BJ (cell line): ENCODE results near the gene STK32B. TPM values are rescaled to one million over a fixed set of nuclear protein-coding genes. Genes with fewer than 3 reads are reported as not detected.

ENCODE experiments used
- CTCF ChIA-PET: fragments of 350-600 bp; formaldehyde crosslinking; extraction: SDS; loops from one replicate; lab custom pipeline; 2021; ENCODE audit warnings: antibody characterized with exemption, inconsistent platforms; lab: Yijun Ruan, JAX
- POLR2A ChIA-PET: fragments of 300-600 bp; sonication (Branson Sonifier 250); formaldehyde crosslinking; extraction: SDS; loops from one replicate; lab custom pipeline; 2021; ENCODE audit warnings: antibody characterized with exemption; lab: Charles Lee
- DNase-seq: peaks from one replicate; pipeline ENCODE4 v3.0.0-alpha.2; 2011; ENCODE audit warnings: low read depth
- H3K27me3 ChIP-seq: 2 replicates; pipeline ENCODE4 v1.6.0; 2011; ENCODE audit warnings: low read length; ENCODE audit not compliant: control insufficient read depth, insufficient read depth
- H3K36me3 ChIP-seq: 2 replicates; pipeline ENCODE4 v1.5.1; 2011; ENCODE audit warnings: low read length; ENCODE audit not compliant: control insufficient read depth, insufficient read depth
- H3K4me3 ChIP-seq: 2 replicates; pipeline ENCODE4 v1.5.1; 2011; ENCODE audit warnings: low read depth, mild to moderate bottlenecking, control low read depth, low read length
- CTCF ChIP-seq: IDR thresholded peaks from 2 replicates; pipeline ENCODE4 v1.5.1; 2011; ENCODE audit warnings: low read depth, mild to moderate bottlenecking, control low read depth, inconsistent platforms, low read length, moderate library complexity; ENCODE audit not compliant: insufficient read depth
- polyA plus RNA-seq: library from polyadenylated mRNA; depleted of rRNA; stranded (reverse); fragments of >200 nt; gene quantifications from 2 replicates; pipeline ENCODE4 v1.2.3, GENCODE V29; 2011

STK32B gene
- polyA plus RNA-seq, 1 experiment, result 11.2 TPM

GRCh38 chr4:5040856-5041620 lies 10.2 kb upstream of the STK32B start:
- no peak for TF ChIP-seq CTCF
- CTCF ChIA-PET, result interaction anchor here (1.6 kb wide), 1 partner anchor 9 kb away, joined by 5 read pairs; no protein-coding TSS in a partner anchor
- H3K27me3 ChIP-seq, result no peaks in the 10 kb centered on the region
- no peaks in the 10 kb centered on the region for H3K36me3 ChIP-seq
- POLR2A ChIA-PET, result interaction anchor here (0.6 kb wide), 1 partner anchor 740 kb away, joined by 3 read pairs; no protein-coding TSS in a partner anchor
- H3K4me3 ChIP-seq, result no peak overlapping the region
- DNase-seq, result no peak

GRCh38 chr4:5041699-5042098 lies 9.6 kb upstream of the STK32B start:
- Histone ChIP-seq H3K27me3 (no peaks in the 10 kb centered on the region), H3K36me3 (no peaks in the 10 kb centered on the region), H3K4me3 (no peak overlapping the region)
- ChIA-PET CTCF (interaction anchor here (1.6 kb wide), 1 partner anchor 8 kb away, joined by 5 read pairs; no protein-coding TSS in a partner anchor), POLR2A (no interaction called here)
- DNase-seq, result no peak
- no peak for TF ChIP-seq CTCF

GRCh38 chr4:5043579-5043978 lies 7.7 kb upstream of the STK32B start:
- CTCF ChIA-PET, result no interaction called here
- H3K36me3 ChIP-seq, result no peaks in the 10 kb centered on the region
- POLR2A ChIA-PET, result no interaction called here
- DNase-seq, result no peak
- H3K27me3 ChIP-seq, result no peaks in the 10 kb centered on the region; the same call in 1 of the 2 replicates
- TF ChIP-seq CTCF, result no peak
- no peak overlapping the region for H3K4me3 ChIP-seq

GRCh38 chr4:5044341-5044740 lies 6.9 kb upstream of the STK32B start:
- POLR2A ChIA-PET, result no interaction called here
- no peaks in the 10 kb centered on the region; the same call in 1 of the 2 replicates for H3K27me3 ChIP-seq
- no peak for TF ChIP-seq CTCF
- no peak for DNase-seq
- no peaks in the 10 kb centered on the region for H3K36me3 ChIP-seq
- no peak overlapping the region for H3K4me3 ChIP-seq
- CTCF ChIA-PET, result no interaction called here

- Histone ChIP-seq H3K27me3 (no peaks in the 10 kb centered on the region; the same call in 1 of the 2 replicates), H3K36me3 (no peaks in the 10 kb centered on the region), H3K4me3 (no peak overlapping the region)
- no peak for TF ChIP-seq CTCF
- CTCF ChIA-PET, result no interaction called here
- POLR2A ChIA-PET, result no interaction called here
- no peak for DNase-seq
Observed at GRCh38 chr4:5045097-5045496, 6.2 kb upstream of the STK32B start.
